Sigmoid colon (tissue), 7 donors: ENCODE results near the gene ZNF415. TPM values are rescaled to one million over a fixed set of nuclear protein-coding genes. Genes with fewer than 3 reads are reported as not detected.
"Not testable (repeated sequence)": the region's sequence is repeated elsewhere in the genome, so short reads cannot be mapped to it uniquely, and the experiment has no call there.

Source experiments
- DNase-seq: peaks from one replicate; pipeline ENCODE4 v3.0.0-alpha.2; 2019
- H3K27ac ChIP-seq, 4 donors: fragments of 200-600 bp; sonication (generic); one replicate each; pipeline ENCODE4 v1.5.1; 2016 to 2019; ENCODE audit warnings: mild to moderate bottlenecking in 1 of 4
- H3K27me3 ChIP-seq, 3 donors: fragments of 200-600 bp; sonication (generic); one replicate each; pipeline ENCODE4 v1.5.1; 2019; ENCODE audit warnings: mild to moderate bottlenecking in 1 of 3
- H3K36me3 ChIP-seq, 4 donors: fragments of 200-600 bp; sonication (generic); one replicate each; pipeline ENCODE4 v1.5.1; 2016 to 2019
- H3K4me1 ChIP-seq, 4 donors: fragments of 200-600 bp; sonication (generic); one replicate each; pipeline ENCODE4 v1.5.1; 2017 to 2019
- H3K4me3 ChIP-seq, 4 donors: fragments of 200-600 bp; sonication (generic); one replicate each; pipeline ENCODE4 v1.5.1; 2017 to 2019; ENCODE audit warnings: mild to moderate bottlenecking in 2 of 4, moderate library complexity in 1 of 4
- H3K9me3 ChIP-seq, 4 donors: fragments of 200-600 bp in 3 of 4; sonication (generic) in 3 of 4; one replicate each; pipeline versions ENCODE4 v1.5.1 to v1.6.1; 2013 to 2019
- EP300 ChIP-seq, 4 donors: sonication (generic); formaldehyde crosslinking; IDR thresholded peaks; one replicate each; pipeline ENCODE4 v1.6.1; 2017; ENCODE audit warnings: antibody characterized with exemption in 4 of 4
- POLR2A ChIP-seq, 2 donors: fragments of 450-650 bp; IDR thresholded peaks; one replicate each; pipeline ENCODE4 v1.6.1; 2016; ENCODE audit warnings: antibody characterized with exemption in 2 of 2, mild to moderate bottlenecking in 2 of 2, moderate library complexity in 2 of 2
- POLR2AphosphoS5 ChIP-seq, 4 donors: sonication (generic); formaldehyde crosslinking; IDR thresholded peaks; one replicate each; pipeline ENCODE4 v1.6.1; 2017; ENCODE audit warnings: antibody characterized with exemption in 4 of 4
- WGBS, 2 donors: extraction: QIAGEN DNeasy Blood & Tissue Kit; methylation state at CpG; one replicate each; pipeline ENCODE4 v1.1.7; 2013; 5-methylcytosine and 5-hydroxymethylcytosine counted together
- intact Hi-C: fragments of 100-400 bp; cut with DNase I; formaldehyde crosslinking; loops from one replicate; pipeline ENCODE4 v1.15.1; 2023
- polyA plus RNA-seq, 3 donors: library from polyadenylated mRNA; stranded (reverse); fragments of 200-250 nt; gene quantifications; one replicate each; pipeline ENCODE4 v1.2.3, GENCODE V29; 2013
- total RNA-seq, 4 donors: library from RNA; depleted of rRNA; stranded (reverse); fragments of >200 nt; gene quantifications; one replicate each; pipeline ENCODE4 v1.1.0, GENCODE V29; 2016
- TF ChIP-seq, protein P1 (sequence below), 4 experiments: fragments of 450-650 bp in 3 of 4; fragments of 200-600 bp in 1 of 4; IDR thresholded peaks; one replicate each; pipeline ENCODE4 v1.5.1; 2016 to 2019; ENCODE audit warnings: antibody characterized with exemption in 4 of 4, mild to moderate bottlenecking in 3 of 4, moderate library complexity in 2 of 4
- donor health status: healthy with polysubstance abuse.
- donor health status: Bipolar disorder and iron deficiency.
- donor health status: healthy.

The ZNF415 gene
- total and polyA plus RNA-seq, 7 donors, result 2.5 to 16.9 (median 10.7) TPM

DNA sequence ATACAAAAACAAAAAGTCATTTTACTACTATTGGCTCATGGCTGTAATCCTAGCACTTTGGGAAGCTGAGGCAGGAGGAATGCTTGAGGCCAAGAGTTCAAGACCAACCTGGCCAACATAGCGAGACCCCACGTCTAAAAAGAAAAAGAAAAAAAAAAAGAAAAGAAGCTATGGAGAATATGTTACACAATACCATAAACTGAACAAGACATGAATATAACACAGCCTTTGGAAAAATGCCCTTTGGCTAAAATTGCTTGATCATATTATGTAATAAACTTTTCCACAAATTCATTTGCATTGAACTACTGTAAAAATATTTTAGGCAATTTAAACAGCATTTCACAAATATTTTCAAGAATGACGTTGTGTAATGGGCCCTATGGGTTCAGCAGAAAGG is 3.7 kb upstream of the ZNF415 start:
- Histone ChIP-seq H3K27me3 (no peaks in the 10 kb centered on the region), H3K27ac (no peak overlapping the region), H3K4me3 (no peak overlapping the region), H3K36me3 (peaks cover 3 to 8% (median 6%) of the 10 kb centered on the region in 4 donors), H3K4me1 (peaks cover 0 to 16% (median 9%) of the 10 kb centered on the region in 4 donors), H3K9me3 (peaks cover 7 to 36% (median 17%) of the 10 kb centered on the region in 4 donors)
- TF ChIP-seq POLR2A (IDR thresholded peaks at IDR 0.05), result no peak
- TF ChIP-seq, protein P1, sequence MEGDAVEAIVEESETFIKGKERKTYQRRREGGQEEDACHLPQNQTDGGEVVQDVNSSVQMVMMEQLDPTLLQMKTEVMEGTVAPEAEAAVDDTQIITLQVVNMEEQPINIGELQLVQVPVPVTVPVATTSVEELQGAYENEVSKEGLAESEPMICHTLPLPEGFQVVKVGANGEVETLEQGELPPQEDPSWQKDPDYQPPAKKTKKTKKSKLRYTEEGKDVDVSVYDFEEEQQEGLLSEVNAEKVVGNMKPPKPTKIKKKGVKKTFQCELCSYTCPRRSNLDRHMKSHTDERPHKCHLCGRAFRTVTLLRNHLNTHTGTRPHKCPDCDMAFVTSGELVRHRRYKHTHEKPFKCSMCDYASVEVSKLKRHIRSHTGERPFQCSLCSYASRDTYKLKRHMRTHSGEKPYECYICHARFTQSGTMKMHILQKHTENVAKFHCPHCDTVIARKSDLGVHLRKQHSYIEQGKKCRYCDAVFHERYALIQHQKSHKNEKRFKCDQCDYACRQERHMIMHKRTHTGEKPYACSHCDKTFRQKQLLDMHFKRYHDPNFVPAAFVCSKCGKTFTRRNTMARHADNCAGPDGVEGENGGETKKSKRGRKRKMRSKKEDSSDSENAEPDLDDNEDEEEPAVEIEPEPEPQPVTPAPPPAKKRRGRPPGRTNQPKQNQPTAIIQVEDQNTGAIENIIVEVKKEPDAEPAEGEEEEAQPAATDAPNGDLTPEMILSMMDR (IDR thresholded peaks at IDR 0.05), result no peak
- TF ChIP-seq POLR2AphosphoS5 (IDR thresholded peaks at IDR 0.05), result no peak
- TF ChIP-seq EP300 (IDR thresholded peaks at IDR 0.05), result no peak
- intact Hi-C loops, result loop anchor here (10.0 kb wide), 1 partner anchor 142 kb away; no protein-coding TSS in a partner anchor
- 90 to 95% methylated on average over 3 of the region's 3 CpGs for WGBS, 2 donors
- DNase-seq, result no peak

DNA sequence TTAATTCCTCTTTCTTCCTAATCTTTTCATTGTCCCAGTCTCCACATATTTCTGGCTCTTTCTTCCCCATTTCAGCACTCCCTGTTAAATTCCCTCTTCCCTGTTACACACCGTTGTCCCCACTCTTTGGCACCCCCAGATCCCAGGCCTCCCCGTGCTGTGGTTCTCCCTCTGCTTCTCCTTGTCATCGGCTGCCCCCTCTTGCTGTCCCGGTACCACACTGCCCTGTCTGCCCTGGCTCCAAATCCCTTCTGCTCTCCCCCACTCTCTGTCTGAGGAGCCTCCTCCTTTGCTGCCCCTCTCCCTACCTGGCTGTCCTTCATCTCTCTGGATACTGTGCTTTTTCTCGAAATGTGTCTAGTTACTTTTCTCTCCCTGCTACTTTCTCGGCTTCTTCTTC is 983 bp downstream of the ZNF415 start:
- TF ChIP-seq, protein P1 (IDR thresholded peaks at IDR 0.05), result no peak
- no peak for TF ChIP-seq POLR2AphosphoS5 (IDR thresholded peaks at IDR 0.05)
- no peak for TF ChIP-seq EP300 (IDR thresholded peaks at IDR 0.05)
- TF ChIP-seq POLR2A (IDR thresholded peaks at IDR 0.05), result no peak
- Histone ChIP-seq H3K36me3 (no peaks in the 10 kb centered on the region), H3K27ac (peak overlapping the region in 3 of 4 donors; percentile 79 to 83 (median 81)), H3K9me3 (peaks cover 0 to 4% (median 0%) of the 10 kb centered on the region in 4 donors), H3K27me3 (no peaks in the 10 kb centered on the region), H3K4me3 (peak overlapping the region; percentile 47 to 84 (median 72)), H3K4me1 (peaks cover 0 to 26% (median 14%) of the 10 kb centered on the region in 4 donors)
- intact Hi-C loops, result loop anchor here (1.0 to 10.0 kb wide), 3 partner anchors 27 to 137 kb away; partner anchors contain the start of genes ZNF160 and ZNF347
- 34 to 46% methylated on average over 6 of the region's 6 CpGs for WGBS, 2 donors
- DNase-seq, result no peak

GRCh38 chr19:53131085-53131590 is 1.6 kb downstream of the ZNF415 start:
- intact Hi-C loops, result loop anchor here (10.0 kb wide), 1 partner anchor 136 kb away; no protein-coding TSS in a partner anchor
- DNase-seq, result no peak
- H3K9me3 ChIP-seq, result peaks cover 0 to 4% (median 0%) of the 10 kb centered on the region in 4 donors
- no peaks in the 10 kb centered on the region for H3K27me3 ChIP-seq
- no peaks in the 10 kb centered on the region for H3K36me3 ChIP-seq
- TF ChIP-seq EP300 (IDR thresholded peaks at IDR 0.05) (no peak), POLR2A (IDR thresholded peaks at IDR 0.05) (no peak), POLR2AphosphoS5 (IDR thresholded peaks at IDR 0.05) (no peak)
- TF ChIP-seq, protein P1 (IDR thresholded peaks at IDR 0.05), result no peak
- H3K4me3 ChIP-seq, result no peak overlapping the region
- no peak overlapping the region for H3K27ac ChIP-seq
- WGBS, 2 donors, result 87 to 89% methylated on average over 4 of the region's 4 CpGs
- H3K4me1 ChIP-seq, result peaks cover 0 to 26% (median 14%) of the 10 kb centered on the region in 4 donors

- Histone ChIP-seq H3K27ac (no peak overlapping the region), H3K9me3 (peaks cover 0 to 4% (median 0%) of the 10 kb centered on the region in 4 donors), H3K36me3 (no peaks in the 10 kb centered on the region), H3K4me1 (peaks cover 0 to 26% (median 14%) of the 10 kb centered on the region in 4 donors), H3K4me3 (no peak overlapping the region), H3K27me3 (no peaks in the 10 kb centered on the region)
- whole genome bisulfite sequencing, 2 donors, result 86 to 91% methylated on average over 7 of the region's 7 CpGs
- DNase-seq, result no peak
- TF ChIP-seq POLR2A (IDR thresholded peaks at IDR 0.05) (no peak), POLR2AphosphoS5 (IDR thresholded peaks at IDR 0.05) (no peak), EP300 (IDR thresholded peaks at IDR 0.05) (no peak)
- TF ChIP-seq, protein P1 (IDR thresholded peaks at IDR 0.05), result no peak
- intact Hi-C loops, result loop anchor here (10.0 kb wide), 1 partner anchor 136 kb away; no protein-coding TSS in a partner anchor
Observed at GRCh38 chr19:53130506-53130905, 2.2 kb downstream of the ZNF415 start.

- intact Hi-C loops, H3K4me3 ChIP-seq, H3K27me3 ChIP-seq, H3K27ac ChIP-seq, DNase-seq, H3K36me3 ChIP-seq, H3K9me3 ChIP-seq: not testable (repeated sequence)
- H3K4me1 ChIP-seq, result peaks cover 0 to 15% (median 10%) of the 10 kb centered on the region in 4 donors
- WGBS, 2 donors, result 83 to 84% methylated on average over 8 of the region's 15 CpGs
Observed at GRCh38 chr19:53126733-53127526, 5.8 kb downstream of the ZNF415 start.
